HG03060 (cell line): ENCODE results near the gene NCOR2.

ENCODE experiments used
- ATAC-seq: cut with Tn5 transposase; IDR thresholded peaks from one replicate; pipeline ENCODE4 v1.9.1; 2021; ENCODE audit warnings: low read depth, moderate number of reproducible peaks; ENCODE audit not compliant: unreplicated experiment

The NCOR2 gene

GRCh38 chr12:124566997-124567672 is at the start of gene NCOR2:
Gene NCOR2, minus strand, starts transcription at chr12:124567612. Its CDS starts 72,361 bp downstream, at chr12:124495251.
- no peak for ATAC-seq

GRCh38 chr12:124616394-124617221 is 49.2 kb upstream of the NCOR2 start:
- ATAC-seq, result no peak

- ATAC-seq, result no peak
These were observed 47.3 kb upstream of the NCOR2 start for GRCh38 chr12:124614512-124615292.

GRCh38 chr12:124613151-124613585 is 45.8 kb upstream of the NCOR2 start:
- ATAC-seq, result no peak

GRCh38 chr12:124612410-124612680 is 44.9 kb upstream of the NCOR2 start:
- ATAC-seq, result no peak

GRCh38 chr12:124611559-124612409 is 44.4 kb upstream of the NCOR2 start:
- no peak for ATAC-seq

GRCh38 chr12:124610629-124611558 is 43.5 kb upstream of the NCOR2 start:
- no peak for ATAC-seq

- no peak for ATAC-seq
These were observed 42.7 kb upstream of the NCOR2 start for GRCh38 chr12:124610021-124610612.

- ATAC-seq, result peak; percentile 65
These were observed 41.9 kb upstream of the NCOR2 start for GRCh38 chr12:124609041-124609989.

- ATAC-seq, result no peak
These were observed 41.0 kb upstream of the NCOR2 start for GRCh38 chr12:124608450-124608870.

GRCh38 chr12:124607681-124608425 is 40.4 kb upstream of the NCOR2 start:
- no peak for ATAC-seq

- ATAC-seq, result no peak
These were observed 38.7 kb upstream of the NCOR2 start for GRCh38 chr12:124605883-124606774.

GRCh38 chr12:124605150-124605882 is 37.9 kb upstream of the NCOR2 start:
- ATAC-seq, result no peak

GRCh38 chr12:124604264-124604680 is 36.9 kb upstream of the NCOR2 start:
- ATAC-seq, result no peak

- no peak for ATAC-seq
These were observed 36.4 kb upstream of the NCOR2 start for GRCh38 chr12:124603831-124604251.
